HG03108 (cell line): ENCODE results near the gene VPS50.
"Not testable (repeated sequence)": the region's sequence is repeated elsewhere in the genome, so short reads cannot be mapped to it uniquely, and the experiment has no call there.

Experiments
- ATAC-seq: cut with Tn5 transposase; IDR thresholded peaks from one replicate; pipeline ENCODE4 v1.9.1; 2021; ENCODE audit warnings: moderate library complexity; ENCODE audit not compliant: unreplicated experiment

VPS50 gene

DNA sequence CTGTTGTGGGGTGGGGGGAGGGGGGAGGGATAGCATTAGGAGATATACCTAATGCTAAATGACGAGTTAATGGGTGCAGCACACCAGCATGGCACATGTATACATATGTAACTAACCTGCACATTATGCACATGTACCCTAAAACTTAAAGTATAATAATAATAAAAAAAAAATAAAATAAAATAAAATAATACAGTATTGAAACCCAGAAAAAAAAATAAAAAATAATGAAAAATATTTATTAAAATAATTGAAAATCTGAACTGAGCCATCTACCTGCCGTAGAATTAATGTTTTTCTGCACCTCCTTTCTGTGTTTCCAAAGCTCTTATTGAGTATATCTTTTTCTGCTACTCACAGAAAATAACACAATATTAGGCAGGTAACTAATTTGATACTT, 94.1 kb downstream of the VPS50 start:
- not testable (repeated sequence) for ATAC-seq

DNA sequence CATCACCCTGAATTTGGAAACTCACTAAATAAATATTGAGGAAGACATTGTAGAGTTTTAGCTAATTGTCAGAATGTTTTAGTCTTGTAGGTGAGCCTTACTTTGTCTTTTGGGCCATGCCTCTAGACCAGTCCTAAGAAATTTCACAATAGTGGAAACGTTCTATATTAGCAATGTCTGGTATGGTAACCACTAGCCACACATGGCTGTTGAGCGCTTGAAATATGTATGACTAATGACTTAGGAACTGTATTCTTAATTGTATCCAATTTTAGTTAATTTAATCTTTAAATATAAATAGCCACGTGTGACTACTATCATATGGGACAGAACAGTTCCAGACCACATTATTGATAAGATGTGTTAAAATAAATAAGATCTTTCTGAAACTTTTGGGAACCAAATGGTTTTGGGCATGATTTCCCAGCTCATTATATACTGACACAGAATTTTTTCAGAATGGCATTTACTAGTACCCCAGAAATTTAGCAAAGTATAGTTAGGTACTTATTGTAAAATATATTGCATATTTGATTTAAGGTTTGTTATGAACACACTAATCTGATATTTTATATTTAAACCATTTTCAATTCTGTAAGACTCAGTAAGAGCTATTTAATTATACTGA, 95.0 kb downstream of the VPS50 start:
- no peak for ATAC-seq

DNA sequence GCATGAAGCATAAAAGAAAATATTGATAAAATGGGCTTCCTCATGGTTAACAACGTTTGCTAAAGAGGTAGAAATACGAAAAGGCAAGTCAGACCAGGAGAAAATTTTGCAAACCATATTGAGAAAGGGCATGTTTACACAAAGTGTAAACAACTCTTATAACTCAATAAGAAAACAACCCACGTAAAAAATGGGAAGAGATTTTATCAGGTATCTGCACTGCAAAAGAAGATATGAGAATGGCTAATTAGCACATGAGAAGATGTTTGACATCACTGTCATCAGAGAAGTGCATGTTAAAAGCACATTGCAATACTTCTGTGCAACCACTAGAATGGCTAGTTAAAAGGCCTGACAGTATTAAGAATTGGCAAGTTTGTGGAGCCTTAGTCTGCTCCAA, 99.5 kb downstream of the VPS50 start:
- ATAC-seq = no peak

DNA sequence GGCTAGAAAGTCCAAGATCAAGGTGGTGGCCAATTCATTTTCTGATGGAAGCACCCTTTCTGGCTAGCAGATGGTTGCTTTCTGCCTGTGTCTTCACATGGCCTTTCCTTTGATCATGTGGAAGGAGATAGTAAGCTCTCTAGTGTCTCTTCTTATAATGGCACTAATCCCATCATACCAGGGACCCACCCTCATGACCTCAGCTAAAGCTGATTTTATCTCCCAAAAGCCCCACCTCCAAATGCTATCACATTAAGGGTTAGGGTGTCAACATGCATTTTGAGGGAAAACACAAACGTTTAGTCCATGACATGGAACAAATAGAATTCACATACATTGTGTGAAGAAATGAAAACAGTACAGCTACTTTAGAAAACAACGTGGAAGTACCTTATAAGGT, 100.0 kb downstream of the VPS50 start:
- ATAC-seq = no peak

DNA sequence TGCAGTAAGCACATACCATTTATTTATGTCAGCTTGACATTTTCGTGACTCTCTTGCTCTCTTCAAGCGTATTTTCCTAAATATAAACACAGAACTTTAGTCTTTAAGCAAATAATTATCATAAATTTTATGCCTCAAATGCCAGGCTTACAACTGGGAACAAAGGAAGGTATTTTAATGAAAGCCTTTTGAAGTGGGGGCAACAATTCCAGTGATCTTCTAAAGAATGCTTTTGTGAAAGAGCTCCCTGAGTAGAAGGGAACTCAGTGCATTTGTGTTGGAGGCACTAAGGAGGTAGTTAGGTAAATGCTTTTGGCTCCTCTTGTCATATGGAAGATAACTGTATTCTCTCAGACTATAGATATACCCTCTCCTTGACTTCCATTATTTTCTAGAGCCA, 104.9 kb downstream of the VPS50 start:
- no peak for ATAC-seq

DNA sequence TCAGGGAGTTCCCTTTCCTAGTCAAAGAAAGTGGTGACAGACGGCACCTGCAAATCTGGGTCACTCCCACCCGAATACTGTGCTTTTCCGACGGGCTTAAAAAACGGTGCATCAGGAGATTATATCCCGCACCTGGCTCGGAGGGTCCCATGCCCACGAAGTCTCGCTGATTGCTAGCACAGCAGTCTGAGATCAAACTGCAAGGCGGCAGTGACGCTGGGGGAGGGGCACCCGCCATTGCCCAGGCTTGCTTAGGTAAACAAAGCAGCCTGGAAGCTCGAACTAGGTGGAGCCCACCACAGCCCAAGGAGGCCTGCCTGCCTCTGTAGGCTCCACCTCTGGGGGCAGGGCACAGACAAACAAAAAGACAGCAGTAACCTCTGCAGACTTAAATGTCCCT, 110.0 kb downstream of the VPS50 start:
- not testable (repeated sequence) for ATAC-seq

DNA sequence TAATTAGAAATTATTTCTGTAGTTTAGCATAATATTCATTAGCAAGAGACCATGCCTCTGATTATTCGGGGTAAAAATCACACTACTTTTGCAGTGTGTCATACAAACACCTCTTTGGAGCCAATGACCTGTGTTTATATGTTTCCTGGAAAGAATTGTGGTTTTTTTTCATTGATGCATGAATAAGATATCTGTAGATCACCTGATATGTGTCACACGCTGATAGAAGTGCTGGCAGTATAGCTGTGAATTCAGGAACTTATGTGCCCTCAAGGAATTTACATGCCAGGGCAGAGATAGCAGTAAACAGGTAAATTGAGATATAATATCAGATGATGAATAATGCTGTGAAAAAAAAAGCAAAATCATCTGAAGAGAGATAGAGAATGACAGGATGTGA, 118.2 kb downstream of the VPS50 start:
- no peak for ATAC-seq

DNA sequence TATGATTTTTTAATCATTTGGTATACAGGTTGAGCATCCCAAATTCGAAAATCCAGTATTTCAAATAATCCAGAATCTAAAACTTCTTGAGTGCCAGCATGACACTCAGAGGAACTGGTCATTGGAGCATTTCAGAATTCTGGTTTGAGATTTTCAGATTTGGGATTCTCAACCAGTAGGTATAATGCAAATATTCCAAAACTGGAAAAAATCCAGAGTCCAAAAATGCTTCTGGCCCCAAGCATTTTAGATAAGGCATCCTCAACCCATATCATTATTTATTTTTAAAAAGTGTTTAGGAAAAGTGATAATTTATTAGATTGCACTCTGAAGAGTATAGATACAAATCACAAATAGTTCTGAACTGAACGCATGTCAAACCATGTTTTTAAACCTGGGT, 120.7 kb downstream of the VPS50 start:
- ATAC-seq = no peak

DNA sequence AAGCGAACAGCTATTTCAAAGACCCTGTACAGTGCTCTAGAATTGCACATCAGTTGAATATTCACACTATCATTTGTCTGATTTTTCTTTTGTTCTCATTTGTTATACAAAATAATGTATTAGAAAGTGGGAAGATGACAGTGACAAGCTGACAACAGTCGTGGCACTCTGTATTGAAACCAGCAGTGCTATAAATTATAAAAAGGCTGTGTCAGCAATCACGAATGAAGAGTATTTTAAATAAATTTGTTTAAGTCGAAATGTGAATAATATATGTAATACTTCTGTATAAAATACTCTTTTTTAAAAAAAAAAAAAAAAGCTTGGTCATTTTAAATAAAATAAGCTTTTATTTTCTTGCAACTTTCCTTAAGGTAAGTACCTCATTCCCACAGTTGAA, 122.6 kb downstream of the VPS50 start:
- no peak for ATAC-seq

DNA sequence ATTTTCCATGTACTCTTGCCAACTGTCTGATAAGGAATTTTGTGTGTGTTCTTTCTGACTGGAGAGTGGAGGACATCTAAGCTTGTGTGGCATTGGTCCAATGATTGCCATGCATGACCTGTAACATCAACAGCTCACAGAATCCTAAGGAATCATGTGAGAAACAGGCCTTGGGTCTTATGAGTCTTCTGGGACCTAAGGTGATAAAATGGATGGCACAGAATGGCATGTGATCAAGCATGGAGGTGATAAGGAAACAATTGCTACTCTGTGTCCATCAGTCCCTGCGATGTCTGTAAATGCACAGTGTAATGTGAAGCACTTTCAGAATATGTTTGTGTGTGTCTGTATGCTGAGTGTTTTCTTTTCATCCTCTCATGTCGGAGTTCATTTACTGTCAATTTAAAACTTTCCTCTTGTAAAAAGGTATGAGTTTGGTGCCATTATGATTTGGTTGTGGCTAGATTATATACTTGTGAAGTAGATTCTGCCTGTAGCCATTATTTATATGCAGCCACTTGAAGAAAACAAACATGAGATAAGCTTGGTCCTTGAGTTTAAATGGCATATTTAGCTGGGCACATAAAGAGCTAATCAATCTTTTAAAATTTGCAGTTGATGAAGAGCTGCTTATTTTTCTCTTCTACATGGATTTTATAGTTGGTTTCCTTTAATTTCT, 127.5 kb downstream of the VPS50 start:
- no peak for ATAC-seq

DNA sequence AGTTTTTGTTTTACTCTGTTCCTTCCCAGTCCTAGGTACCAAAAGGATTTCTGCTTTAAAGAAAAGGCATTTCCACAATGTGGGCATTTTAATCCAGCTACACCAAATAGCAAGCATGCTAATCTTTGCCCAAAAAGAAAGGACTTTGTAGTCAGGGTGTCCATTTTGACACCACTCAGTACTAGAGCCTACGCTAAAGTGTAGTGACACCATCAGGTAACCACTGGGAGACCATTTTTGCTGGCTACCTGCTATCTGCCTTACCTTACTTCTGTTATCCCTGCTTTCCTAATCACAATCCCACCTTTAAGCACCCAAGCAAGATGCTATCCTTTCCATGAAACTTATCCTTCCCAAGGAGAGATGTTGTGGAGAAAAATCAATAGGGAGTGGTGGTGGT, 129.7 kb downstream of the VPS50 start:
- ATAC-seq = no peak

DNA sequence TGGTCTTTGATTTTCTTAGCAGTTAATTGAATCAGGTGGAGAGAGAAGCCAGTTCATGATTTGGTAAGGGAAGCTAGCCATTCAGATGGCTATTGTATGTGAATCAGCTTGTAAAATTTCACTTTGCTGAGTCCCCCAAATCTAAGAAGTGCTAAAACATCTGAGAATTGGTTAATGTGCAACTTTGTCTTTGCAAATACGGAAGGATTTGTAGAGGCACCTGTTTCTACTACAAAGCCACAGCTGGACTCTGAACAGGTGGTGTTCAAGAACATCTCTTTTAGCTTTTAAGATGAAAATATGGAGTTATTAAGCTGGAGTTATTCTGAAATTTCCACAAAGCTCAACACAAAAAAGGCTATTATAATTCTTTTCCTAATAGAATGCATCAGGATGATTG, 132.6 kb downstream of the VPS50 start:
- ATAC-seq = no peak

DNA sequence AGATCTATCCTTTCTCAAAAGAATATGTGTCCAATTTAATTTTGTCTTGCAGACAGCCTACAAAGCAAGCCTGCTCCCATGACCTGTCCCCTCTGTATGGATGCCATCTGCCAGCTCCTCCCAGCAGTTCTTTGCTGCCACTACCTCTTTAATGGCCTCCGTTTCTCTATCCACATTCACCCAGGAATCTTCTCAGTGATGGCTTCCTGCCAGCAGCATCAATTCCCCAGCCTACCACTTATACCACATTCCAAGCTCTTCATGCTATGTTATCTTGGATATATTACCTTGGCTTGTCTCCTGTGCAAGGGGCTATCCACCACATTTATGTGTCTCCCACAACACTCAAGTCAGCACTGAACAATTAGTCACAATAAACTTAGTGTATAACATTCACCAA, 133.2 kb downstream of the VPS50 start:
- no peak for ATAC-seq

DNA sequence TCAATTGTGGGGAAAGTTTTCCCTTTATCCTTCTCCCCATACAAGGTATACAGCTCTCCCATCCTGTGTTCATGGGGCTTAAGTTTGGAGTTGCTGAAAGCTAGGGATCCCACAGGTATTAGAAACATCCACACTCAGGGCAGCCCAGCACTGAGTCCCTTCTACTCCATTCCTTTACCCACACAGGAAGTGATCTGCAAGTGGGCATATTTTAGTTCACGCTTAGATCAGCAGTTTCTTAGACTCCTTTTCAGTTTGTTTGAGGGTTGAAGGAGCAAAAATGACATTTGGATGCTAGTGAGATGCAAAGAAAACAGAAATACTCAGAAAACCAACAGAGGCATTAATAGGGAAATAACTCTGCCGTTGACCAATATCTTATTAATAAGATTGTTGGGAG, 134.7 kb downstream of the VPS50 start:
- no peak for ATAC-seq

DNA sequence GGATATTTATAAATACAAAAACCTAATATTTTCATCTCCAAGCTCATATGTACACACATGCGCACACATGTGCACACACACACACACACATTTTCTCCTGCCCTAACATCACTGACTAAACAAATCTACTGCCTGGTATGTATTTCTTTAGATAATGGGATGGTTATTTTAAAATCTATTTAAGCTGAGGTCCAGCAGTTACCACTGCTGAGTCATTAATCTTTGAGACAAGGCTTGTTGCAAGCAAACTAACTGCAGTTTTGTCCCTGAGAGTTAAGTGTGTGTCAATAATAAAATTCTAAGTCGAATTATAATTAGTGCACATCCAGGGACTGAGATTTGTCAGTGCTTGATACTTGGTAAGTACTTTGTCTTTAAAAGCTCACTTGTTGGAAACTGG, 135.1 kb downstream of the VPS50 start:
- ATAC-seq = no peak

DNA sequence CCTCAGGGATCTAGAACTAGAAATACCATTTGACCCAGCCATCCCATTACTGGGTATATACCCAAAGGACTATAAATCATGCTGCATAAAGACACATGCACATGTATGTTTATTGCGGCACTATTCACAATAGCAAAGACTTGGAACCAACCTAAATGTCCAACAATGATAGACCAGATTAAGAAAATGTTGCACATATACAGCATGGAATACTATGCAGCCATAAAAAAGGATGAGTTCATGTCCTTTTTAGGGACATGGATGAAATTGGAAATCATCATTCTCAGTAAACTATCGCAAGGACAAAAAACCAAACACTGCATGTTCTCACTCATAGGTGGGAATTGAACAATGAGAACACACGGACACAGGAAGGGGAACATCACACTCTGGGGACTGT, 138.8 kb downstream of the VPS50 start:
- not testable (repeated sequence) for ATAC-seq

DNA sequence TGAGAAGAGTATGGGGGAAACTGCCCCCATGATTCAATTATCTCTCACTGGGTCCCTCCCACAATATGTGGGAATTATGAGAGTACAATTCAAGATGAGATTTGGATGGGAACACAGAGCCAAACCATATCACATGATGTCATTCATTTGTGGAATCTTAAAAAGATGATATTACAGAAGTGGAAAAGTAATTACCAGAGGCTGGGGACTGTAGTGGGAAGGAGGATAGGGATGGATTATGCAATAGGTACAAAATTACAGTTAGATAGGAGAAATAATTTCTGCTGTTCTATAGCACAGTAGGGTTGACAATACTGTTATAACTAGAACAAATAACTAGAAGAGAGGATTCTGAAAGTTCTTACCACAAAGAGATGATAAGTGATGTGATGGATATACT, 141.4 kb downstream of the VPS50 start:
- no peak for ATAC-seq

DNA sequence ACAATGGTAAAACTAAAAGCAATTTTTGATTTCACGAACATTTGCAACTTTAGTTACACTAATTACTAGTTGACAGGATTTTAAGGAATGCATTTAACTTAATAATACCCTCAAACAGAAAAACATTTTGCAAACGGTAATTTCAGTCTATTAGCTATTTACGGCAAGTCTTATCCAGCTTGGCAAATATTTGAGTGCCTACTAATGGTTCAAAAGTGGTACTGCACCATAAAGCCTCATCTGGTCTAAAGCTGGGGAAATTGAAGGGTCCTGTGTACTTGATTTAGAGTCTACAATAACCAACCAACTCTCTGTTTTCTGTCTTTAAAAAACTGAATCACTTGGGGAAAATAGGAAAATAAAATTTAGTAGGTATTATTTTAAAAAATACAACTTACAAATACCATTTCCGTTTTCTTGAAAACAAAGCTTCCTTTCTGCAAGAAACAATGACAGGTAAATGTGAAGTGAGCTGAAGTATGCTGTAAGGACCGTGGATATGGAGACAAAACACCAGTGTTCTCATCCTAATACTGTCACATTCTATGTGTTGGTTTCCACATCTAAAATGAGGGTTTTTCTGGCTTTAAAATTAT, 142.3 kb downstream of the VPS50 start:
- ATAC-seq = no peak

DNA sequence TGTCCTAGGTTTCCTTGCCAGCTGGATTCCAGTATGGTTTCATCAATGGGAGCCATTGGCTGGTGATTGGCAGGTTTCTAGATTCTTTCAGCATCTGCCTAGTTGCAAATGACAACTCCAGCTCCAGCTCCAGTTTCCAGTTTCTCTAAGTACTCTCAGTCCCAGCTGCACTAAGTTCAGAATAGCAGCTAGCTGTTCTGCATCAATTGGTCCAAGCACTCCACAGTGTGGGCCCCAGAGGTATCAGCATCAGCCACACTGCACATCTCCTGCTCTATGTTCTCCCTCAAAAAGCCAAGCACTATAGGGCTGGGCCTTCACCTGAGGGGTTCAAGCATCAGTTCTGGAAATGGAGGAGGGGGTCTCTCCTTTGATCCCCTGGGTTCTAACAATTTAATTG, 143.4 kb downstream of the VPS50 start:
- no peak for ATAC-seq

DNA sequence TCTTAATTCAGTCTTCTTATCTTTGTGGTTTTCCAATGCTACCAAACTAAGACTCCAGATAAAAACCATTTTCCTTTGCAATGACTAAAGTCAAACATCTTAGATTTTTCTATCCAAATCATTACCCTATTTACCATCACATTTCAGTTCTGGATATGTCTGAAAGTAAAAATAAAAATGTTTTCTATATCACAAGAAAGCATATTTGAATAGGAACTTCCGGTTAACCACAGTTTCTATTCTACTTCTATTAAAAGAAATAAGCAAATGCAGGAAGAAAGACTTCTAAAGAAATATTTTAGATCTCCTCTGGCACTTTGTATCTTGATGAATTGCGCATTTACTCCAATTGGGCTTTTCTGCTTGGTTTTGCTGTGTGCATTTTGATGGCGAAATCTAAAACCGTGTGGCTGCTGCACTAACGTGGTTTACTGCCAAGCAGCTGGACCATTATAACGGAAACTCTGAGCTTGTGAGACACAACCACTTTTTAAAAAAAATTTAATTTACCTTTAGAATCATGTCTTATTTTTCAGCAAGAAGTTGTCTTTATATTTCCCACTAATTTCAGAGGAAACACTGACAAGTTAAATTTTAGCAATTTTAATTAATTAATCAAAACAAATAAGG, 146.1 kb downstream of the VPS50 start:
- peak; percentile 50 for ATAC-seq

DNA sequence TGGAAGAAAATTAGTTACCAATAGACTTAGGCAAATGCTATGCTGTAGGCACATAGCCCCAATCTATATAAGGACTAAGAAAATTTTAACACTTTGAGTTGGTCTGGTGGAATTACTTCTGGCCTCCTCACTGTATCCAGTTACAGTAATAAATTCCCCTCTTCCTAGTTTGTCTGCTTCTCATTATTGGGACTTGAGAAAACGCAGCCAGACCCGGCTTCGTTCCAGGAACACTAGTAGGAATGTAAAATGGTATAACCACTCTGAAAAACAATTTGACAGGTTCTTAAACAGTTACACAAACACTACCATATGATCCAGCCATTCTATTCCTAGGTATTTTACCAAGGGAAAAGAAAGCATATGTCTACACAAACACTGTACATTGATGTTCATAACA, 150.2 kb downstream of the VPS50 start:
- ATAC-seq = no peak

DNA sequence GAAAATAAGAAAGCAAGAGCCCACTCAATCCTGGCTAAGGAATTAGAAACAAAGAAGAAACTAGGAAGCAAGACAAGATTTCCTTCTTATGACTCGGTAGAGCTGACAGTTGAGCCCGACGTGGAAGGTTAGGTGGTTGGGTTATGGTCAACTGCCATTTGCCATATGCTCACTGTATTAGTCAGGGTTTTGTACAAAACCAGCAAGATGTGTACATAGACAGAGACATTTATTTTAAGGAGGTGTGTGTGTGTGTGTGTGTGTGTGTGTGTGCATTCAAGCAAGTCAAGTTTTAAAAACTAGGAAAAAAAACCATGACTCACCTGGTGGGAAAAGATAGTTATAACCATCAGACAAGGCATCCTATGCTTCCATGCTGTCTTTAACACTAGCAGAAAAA, 158.5 kb downstream of the VPS50 start:
- no peak for ATAC-seq
